Right renal cortex interstitium (tissue), 3 donors: ENCODE measurements around the gene SOCS1. TPM values are rescaled to one million over a fixed set of nuclear protein-coding genes. Genes with fewer than 3 reads are reported as not detected.

ENCODE experiments used
- DNase-seq, 3 donors: peaks; one replicate each; pipeline ENCODE4 v3.0.0-alpha.2; 2013; ENCODE audit warnings: low read depth in 3 of 3, low spot score in 2 of 3
- polyA plus RNA-seq, 3 donors: library from polyadenylated mRNA; unstranded; fragments of 120-200 nt; gene quantifications; one replicate each; pipeline ENCODE4 v1.2.1, GENCODE V29; 2013; ENCODE audit not compliant: insufficient read length in 3 of 3

SOCS1 gene
- polyA plus RNA-seq, 3 donors: 3.4 to 6.6 (median 4.9) TPM

- no peak for DNase-seq
Measured at GRCh38 chr16:11289202-11289601, 33.2 kb upstream of the SOCS1 start.

GRCh38 chr16:11285842-11286241 is 29.8 kb upstream of the SOCS1 start:
- DNase-seq: no peak

DNA sequence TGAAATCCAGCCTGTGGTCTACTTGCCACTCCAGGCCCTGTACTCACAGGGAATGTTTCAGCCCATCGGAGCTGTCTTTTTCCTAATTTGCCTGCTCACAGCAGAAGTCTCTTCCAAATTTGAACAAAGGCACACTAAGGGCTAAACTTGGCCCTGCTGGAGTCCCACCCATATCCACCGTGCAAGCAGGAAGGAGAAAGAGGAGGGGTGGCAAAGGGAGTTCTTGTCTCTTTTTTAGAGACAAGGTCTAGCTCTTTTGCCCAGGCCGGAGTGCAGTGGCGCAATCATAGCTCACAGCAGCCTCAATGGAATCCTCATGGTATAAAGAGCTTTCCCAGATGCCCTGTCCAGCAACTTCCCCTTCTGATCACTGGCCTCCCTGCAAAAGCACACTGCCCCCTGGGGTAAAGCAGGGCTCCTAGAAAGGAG is 27.8 kb upstream of the SOCS1 start:
- no peak for DNase-seq

DNA sequence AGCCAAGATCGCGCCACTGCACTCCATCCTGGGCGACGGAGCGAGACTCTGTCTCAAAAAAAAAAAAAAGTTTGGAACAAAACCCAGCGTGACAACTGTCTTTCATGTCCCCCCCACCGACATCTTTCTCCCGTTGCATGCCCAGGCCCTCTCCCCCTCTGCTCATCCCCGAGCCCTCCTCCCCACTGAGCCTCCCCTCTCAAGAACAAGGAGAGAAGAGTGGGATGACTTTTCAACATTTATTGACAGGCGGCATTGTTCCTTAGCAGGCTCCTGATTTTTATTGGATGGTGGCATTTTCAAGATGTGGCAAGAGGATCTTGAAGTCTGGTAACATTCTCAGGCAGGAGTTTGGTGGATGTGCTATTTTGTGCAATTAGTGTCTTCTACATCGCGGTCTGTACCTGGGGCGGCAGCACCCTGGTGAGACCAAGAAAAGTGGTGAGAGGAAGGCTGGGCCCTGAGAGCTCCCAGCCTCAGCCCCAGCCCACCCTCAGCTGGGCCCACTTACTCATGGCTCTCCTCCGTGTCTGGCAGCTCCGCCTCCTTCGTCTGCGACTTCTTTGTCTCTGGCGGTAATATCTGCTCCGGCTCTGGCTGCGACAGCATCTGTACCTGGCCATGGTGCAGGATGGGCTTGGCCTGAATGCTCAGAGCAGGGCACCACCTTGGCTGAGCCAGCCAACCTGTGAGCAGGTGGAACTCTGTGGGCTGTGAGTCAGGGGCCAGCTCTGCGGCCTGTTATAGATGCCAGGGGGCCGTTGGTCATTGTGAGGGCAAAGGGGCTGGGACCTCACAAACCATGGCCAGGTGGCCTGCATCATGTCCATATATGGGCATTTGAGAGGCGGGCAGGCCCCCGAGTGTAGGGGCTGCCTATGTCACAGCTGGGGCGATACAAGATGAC is 24.9 kb upstream of the SOCS1 start, which contains the start of gene PRM1:
Gene PRM1 (minus strand): TSS at position 715 of the 907 bp plus-strand sequence. CDS start 92 bp downstream, at position 623.
- no peak for DNase-seq

DNA sequence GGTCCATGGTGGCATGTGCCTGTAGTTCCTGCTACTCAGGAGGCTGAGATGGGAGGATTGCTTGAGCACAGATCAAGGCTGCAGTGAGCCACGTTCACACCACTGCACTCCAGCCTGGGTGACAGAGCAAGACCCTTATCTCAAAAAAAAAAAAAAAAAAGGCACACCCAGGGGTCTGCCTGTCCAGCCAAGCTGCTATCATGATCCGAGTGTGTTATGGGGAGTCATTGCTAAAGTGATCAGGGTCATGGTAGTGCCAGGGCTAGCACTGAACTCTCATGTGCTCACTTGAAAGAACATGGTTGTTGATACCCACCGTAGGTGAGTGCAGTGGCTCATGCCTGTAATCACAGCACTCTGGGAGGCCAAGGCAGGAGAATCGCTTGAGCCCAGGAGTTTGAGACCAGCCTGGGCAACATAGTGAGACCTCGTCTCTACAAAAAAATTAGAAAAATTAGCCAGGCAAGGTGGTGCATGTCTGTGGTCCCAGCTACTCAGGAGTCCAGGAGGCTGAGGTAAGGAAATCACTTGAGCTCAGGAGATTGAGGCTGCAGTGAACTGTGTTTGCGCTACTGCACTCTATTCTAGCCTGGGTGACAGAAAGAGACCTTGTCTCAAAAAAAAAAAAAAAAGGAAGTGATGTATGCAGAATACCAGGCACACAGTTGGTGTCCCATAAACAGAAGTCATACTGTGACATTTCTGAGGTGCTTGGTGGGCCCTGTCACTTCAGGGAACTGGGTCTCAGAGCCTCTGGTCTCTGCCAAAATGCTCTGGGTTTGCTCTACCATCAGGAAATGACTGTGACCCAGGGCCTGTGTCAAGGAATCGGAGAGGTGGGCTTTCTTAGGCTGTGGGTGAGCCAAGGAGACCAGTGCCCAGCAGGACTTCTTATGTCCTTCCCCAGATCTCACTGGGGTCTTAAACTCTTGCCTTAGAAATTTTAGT is 23.0 kb upstream of the SOCS1 start:
- DNase-seq: no peak

GRCh38 chr16:11277607-11278337 is 21.8 kb upstream of the SOCS1 start:
- DNase-seq: no peak

DNA sequence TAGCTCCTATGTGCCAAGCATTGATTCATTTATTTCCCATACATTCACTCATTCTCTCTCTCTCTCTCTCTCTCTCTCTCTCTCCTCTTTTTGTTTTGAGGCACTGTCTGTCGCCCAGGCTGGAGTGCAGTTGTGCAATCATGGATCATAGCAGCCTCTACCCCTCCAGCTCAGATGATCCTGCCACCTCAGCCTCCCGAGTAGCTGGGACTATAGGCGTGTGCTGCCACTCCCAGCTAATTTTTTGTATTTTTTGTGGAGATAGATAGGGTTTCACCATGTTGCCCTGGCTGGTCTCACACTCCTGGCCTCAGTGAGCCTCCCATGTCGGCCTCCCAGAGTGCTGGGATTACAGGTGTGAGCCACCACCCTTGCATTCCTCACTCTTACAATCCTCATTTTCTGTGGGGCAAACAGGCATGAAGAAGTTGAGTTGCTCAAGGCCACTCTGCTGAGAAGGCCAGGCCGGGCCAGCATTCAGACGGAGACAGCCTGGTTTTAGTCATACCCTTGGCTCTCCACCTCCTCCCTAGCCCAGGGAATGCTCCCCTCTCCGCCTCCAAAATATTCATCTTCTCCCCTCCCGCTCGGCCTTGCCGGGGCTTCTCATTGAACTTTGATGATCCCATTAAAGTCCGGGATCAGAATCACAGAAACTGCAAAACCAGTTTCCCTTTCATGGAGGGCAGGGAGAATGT is 21.0 kb upstream of the SOCS1 start:
- DNase-seq: no peak

DNA sequence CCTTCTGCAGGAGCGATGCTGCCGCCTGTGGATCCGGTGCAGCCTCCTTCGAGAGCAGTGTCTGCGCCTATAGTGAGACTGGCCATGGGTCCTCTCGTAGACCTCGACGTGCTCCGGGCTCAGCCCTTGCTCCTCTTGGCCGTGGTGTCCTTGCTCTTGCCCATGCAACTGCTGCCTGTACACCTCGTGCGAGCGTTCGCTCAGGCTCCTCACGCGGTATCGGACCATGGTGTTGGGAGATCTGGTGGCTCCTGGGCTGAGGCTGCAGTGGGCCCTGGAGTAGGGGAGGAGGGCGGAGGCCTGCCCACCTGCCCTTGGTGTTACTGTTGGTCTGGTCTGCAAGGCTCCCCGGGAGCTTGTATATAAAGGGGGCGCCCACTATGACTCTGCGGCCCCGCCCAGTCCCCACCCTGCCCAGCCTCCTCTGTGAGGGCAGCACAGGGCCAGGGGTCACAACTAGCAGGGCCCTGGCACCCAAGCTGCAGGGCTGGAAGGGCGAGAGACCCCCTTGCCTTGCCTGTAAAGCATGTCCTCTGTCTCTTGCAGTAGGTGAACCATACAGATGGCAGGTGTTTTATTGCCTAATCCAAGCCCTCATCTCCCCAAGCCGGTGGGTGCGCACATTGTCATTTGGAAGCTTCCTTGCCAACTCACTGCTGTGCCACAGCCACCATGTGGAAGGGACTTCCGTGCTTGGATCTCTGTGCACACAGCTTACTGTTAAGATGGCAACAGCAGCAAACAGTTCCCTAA is 20.3 kb upstream of the SOCS1 start, which contains the start of gene PRM2:
Gene PRM2 (minus strand): TSS at position 338 of the 753 bp plus-strand sequence. CDS start 110 bp downstream, at position 228.
- DNase-seq: no peak

DNA sequence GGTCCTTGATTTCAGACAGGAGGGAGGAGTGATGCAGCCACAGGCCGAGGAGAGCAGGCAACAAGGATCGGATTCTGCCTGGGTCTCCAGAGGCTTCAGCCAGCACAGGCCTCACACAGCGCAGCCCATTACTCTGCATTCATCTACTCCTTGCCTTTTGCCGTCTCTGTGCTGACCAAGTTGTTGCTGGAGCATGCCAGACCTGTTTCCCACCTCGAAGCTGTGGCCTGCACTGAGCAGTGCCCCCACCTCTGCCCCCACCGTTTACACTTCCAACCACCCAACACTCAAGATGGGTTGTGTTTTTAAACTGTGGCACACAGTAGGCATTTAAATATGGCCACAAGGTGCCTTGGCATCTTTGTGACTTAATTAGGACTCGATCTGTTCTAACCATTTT is 19.0 kb upstream of the SOCS1 start:
- DNase-seq: no peak

GRCh38 chr16:11273721-11274324 is 17.8 kb upstream of the SOCS1 start:
- DNase-seq: peak in 2 of 3 donors; percentile 67 to 74

GRCh38 chr16:11272921-11273720 is 17.1 kb upstream of the SOCS1 start, which contains the start of gene PRM3:
TSS of gene PRM3 (minus strand) at chr16:11273629. CDS start at chr16:11273595, 34 bp downstream.
- DNase-seq: no peak

- DNase-seq: no peak
Measured at GRCh38 chr16:11272484-11272883, 16.5 kb upstream of the SOCS1 start.

DNA sequence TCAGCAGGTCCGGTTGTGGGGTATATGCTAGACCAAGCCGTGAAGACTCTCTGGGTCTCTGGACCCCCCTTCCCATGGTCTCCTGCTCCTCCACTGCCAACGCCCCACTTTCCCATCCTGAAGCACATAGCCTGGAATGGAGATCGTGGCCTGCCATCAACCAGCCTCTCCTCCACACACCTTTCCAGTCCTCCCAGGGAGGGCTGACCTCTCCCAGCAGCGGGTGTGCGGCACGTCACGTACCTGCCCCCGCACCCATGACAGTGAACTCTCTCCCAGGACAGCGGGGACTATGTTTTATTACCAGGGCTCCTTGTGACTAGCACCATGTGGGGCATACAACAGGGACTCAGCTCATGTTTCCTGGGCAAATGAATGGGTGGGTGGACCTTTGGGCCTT is 15.6 kb upstream of the SOCS1 start:
- DNase-seq: no peak

- no peak for DNase-seq
Measured at GRCh38 chr16:11270602-11271162, 14.7 kb upstream of the SOCS1 start.

DNA sequence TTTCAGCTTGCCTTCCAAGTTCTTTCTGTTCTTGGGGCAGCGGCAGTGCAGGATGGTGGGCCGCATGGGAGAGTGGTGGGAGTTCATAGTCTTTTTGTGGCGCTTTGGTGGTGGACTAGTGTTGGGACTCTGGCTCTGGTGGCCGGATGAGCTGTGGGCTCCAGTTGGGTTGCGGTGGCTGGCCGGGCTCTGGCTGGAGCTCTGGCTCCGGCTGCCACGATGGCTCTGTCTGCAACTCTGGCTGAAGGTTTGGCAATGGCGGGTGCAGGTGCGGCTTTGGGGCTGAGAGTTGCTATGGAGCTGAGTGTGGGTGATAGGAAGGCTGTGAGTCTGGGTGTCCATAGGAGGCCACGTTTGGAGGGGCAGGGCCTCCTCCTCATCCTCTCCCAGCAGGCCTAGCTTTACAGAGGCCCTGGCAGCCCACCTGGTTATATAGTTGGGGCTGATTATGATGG is 12.9 kb upstream of the SOCS1 start, which contains the start of gene TNP2:
Gene TNP2 (minus strand): TSS at position 405 of the 455 bp plus-strand sequence. CDS start 63 bp downstream, at position 342.
- no peak for DNase-seq

DNA sequence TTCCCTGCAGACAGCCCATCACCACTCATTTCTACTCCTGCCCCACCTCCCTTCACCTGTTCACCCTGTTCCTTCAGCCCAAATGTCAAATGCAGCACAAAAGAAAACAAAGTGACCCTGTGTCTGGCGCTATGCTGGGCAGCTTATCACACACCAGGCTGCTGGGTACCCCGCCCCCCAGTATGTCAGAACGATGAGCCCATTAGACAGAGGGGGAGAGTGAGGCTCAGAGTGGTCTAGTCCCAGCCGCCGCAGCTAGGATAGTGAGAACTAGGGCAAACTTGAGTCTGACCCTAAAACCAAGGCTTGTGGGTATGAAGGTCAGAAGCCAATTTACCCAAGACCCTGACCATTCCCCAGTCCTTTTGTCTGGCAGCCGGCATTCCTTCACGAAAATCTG is 9.1 kb upstream of the SOCS1 start:
- no peak for DNase-seq

GRCh38 chr16:11264155-11264832 is 8.3 kb upstream of the SOCS1 start:
- DNase-seq: no peak
